ENCODE measurements around the gene SGCG.
"Not testable (repeated sequence)": the region's sequence is repeated elsewhere in the genome, so short reads cannot be mapped to it uniquely, and the experiment has no call there.

DNA sequence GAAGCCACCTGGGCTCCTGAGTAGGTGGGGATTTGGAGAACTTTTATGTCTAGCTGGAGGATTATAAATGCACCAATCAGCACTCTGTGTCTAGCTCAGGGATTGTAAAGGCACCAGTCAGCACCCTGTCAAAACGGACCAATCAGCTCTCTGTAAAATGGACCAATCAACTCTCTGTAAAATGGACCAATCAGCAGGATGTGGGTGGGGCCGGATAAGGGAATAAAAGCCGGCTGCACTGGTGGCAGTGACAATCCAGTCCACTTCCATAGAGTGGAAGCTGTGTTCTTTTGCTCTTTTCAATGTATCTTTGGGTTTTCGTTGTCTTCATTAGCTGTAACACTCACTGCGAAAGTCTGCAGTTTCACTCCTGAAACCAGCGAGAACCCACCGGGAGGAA is 38.2 kb upstream of the SGCG start:
- TF ChIP-seq, protein P1, sequence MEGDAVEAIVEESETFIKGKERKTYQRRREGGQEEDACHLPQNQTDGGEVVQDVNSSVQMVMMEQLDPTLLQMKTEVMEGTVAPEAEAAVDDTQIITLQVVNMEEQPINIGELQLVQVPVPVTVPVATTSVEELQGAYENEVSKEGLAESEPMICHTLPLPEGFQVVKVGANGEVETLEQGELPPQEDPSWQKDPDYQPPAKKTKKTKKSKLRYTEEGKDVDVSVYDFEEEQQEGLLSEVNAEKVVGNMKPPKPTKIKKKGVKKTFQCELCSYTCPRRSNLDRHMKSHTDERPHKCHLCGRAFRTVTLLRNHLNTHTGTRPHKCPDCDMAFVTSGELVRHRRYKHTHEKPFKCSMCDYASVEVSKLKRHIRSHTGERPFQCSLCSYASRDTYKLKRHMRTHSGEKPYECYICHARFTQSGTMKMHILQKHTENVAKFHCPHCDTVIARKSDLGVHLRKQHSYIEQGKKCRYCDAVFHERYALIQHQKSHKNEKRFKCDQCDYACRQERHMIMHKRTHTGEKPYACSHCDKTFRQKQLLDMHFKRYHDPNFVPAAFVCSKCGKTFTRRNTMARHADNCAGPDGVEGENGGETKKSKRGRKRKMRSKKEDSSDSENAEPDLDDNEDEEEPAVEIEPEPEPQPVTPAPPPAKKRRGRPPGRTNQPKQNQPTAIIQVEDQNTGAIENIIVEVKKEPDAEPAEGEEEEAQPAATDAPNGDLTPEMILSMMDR (conservative IDR thresholded peaks at IDR 0.05), result not testable (repeated sequence)
- not testable (repeated sequence) for TF ChIP-seq EZH2 (IDR thresholded peaks at IDR 0.05; ENCODE audit: low read depth)

Data from PC-9 (cell line).